ENCODE measurements around the gene MYH11.

Gene MYH11

DNA sequence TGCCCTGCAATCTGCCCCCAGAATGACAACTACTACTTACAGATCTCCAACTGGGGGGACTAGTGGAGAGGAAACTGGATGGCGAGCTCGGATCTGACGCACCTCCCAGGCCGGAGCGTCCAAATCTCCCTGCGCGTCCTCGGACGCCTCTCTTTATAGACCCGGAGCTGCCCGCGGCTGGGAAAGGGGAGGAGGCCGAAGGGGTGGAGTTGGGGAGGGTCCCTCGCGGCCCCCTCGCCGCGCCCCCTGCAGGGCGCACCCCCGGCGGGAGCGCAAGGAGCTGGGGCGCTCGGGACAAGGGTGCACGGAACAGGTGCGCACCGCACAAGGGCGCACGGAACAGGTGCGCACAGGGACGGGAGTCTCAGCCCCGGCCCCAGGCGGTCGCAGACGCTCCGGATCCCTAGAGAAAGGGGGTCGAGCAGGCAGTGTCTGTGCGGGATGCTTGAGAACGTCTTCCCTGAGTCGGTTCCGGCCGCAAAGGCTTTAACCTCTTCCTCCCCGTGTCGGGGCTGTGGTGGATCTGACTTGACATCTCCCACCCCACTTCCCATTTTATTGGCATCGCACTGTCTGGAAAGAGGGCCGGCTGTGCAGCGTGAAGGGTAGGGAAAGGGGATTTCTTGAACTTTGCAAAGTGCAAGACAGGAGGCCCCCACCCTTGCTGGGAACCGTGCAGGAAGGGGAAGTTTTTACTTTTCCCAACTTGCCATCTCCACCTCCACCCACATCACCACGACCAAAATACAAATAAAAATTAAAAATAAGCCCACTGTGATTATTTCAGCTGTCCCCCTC, at the start of gene MYH11:
TSS of gene MYH11 (minus strand) at position 128 of the 798 bp plus-strand sequence. CDS start 18,776 bp downstream, outside the sequence.
- Mint-ChIP-seq H3K4me3 (peak within 1 kb of the TSS; percentile 76 to 85 (median 79)), H3K36me3 (ENCODE audit: low read depth) (no peaks in the 10 kb centered on the region), H3K27ac (peak within 1 kb of the TSS in 1 of 3 experiments; percentile 60), H3K27me3 (ENCODE audit: low read depth) (peaks cover 67% of the 10 kb centered on the region), H3K4me1 (peaks cover 19% of the 10 kb centered on the region), H3K9me3 (no peaks in the 10 kb centered on the region)
- TF ChIP-seq, protein P1, sequence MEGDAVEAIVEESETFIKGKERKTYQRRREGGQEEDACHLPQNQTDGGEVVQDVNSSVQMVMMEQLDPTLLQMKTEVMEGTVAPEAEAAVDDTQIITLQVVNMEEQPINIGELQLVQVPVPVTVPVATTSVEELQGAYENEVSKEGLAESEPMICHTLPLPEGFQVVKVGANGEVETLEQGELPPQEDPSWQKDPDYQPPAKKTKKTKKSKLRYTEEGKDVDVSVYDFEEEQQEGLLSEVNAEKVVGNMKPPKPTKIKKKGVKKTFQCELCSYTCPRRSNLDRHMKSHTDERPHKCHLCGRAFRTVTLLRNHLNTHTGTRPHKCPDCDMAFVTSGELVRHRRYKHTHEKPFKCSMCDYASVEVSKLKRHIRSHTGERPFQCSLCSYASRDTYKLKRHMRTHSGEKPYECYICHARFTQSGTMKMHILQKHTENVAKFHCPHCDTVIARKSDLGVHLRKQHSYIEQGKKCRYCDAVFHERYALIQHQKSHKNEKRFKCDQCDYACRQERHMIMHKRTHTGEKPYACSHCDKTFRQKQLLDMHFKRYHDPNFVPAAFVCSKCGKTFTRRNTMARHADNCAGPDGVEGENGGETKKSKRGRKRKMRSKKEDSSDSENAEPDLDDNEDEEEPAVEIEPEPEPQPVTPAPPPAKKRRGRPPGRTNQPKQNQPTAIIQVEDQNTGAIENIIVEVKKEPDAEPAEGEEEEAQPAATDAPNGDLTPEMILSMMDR (IDR thresholded peaks at IDR 0.05; ENCODE audit: unreplicated experiment in 3 of 3): no peak

DNA sequence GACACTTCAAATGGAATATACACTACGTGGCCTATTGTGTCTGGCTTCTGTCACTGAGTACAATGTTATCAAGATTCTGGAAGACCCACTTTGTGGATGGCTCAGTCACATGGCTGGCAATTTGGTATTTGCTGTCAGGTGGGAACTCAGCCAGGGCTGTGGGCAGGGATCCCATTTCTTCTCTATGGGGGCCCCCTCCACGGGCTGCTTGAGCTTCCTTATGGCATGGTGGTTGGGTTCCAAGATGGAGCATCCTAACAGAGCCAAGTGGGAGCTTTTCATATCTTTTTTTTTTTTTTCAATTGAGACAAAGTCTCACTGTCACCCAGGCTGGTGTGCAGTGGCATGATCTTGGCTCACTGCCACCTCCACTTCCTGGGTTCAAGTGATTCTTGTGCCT, 49.6 kb upstream of the MYH11 start:
- Mint-ChIP-seq H3K27me3 (ENCODE audit: low read depth) (peaks cover 5% of the 10 kb centered on the region), H3K4me1 (no peaks in the 10 kb centered on the region), H3K9me3 (peaks cover 10% of the 10 kb centered on the region), H3K27ac (no peak overlapping the region), H3K4me3 (no peak overlapping the region), H3K36me3 (ENCODE audit: low read depth) (no peaks in the 10 kb centered on the region)
- TF ChIP-seq, protein P1 (IDR thresholded peaks at IDR 0.05; ENCODE audit: unreplicated experiment in 3 of 3): no peak

DNA sequence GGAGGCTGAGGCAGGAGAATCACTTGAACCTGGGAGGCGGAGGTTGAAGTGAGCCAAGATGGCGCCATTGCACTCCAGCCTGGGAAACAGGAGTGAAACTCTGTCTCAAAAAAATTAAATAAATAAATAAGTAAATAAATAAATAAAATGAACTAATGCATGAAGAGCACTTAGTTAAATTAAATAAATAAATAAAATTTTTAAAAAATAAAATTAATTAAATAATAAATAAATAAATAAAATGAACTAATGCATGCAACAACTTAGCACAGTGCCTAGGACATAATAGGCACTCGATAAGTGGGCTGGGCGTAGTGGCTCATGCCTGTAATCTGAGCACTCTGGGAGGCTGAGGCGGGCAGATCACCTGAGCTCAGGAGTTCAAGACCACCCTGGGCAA, 47.1 kb upstream of the MYH11 start:
- H3K9me3 Mint-ChIP-seq: peaks cover 10% of the 10 kb centered on the region
- no peaks in the 10 kb centered on the region for H3K4me1 Mint-ChIP-seq
- TF ChIP-seq, protein P1 (IDR thresholded peaks at IDR 0.05; ENCODE audit: unreplicated experiment in 3 of 3): no peak
- no peak overlapping the region for H3K4me3 Mint-ChIP-seq
- H3K36me3 Mint-ChIP-seq (ENCODE audit: low read depth): no peaks in the 10 kb centered on the region
- peaks cover 5% of the 10 kb centered on the region for H3K27me3 Mint-ChIP-seq (ENCODE audit: low read depth)
- no peak overlapping the region for H3K27ac Mint-ChIP-seq

DNA sequence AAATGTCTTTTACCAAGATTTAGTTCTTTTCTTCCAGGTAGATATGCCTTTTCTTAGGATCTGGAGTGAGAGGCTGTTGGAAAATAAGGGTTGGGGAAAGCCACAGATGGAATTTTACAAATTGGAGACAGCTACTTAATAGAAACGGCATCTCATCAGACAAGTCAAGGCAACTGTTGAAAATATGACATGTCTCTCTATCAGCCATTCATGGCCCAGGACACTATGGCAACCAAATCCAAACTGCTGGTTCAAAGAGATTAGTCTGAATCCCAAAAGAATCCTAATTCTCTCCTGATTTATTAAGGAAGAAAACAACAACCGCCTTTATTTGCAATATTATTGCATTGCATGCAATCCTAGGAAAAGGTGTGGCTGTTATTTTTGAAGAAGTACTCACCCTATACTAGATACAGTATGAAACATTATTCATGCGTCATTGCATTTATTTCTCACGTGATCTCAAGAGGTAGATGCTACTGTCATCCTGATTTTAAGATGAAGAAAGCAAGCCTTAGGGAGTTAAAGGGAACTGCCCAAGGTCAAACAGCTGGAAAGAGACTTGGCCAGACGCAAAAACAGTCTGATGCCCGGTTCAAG, 44.2 kb upstream of the MYH11 start:
- no peak overlapping the region for H3K27ac Mint-ChIP-seq
- H3K9me3 Mint-ChIP-seq: peaks cover 3% of the 10 kb centered on the region
- no peaks in the 10 kb centered on the region for H3K4me1 Mint-ChIP-seq
- H3K27me3 Mint-ChIP-seq (ENCODE audit: low read depth): peaks cover 10% of the 10 kb centered on the region
- no peaks in the 10 kb centered on the region for H3K36me3 Mint-ChIP-seq (ENCODE audit: low read depth)
- TF ChIP-seq, protein P1 (IDR thresholded peaks at IDR 0.05; ENCODE audit: unreplicated experiment in 3 of 3): no peak
- H3K4me3 Mint-ChIP-seq: no peak overlapping the region

DNA sequence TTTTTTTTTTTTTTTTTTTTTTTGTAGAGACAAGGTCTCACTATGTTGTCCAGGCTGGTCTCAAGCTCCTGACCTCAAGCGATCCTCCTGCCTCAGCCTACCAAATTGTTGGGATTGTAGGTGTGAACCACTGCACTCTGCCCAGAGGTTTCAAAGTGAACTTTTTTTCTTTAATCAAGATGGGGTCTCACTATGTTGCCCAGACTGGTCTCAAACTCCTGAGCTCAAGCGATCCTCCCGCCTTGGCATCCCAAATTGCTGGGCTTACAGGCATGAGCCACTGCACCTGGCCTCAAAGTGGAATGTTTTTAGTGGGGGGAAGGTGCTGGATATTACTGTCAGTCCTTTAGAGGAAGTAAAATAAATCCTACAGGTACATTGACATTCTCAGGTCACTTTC, 43.5 kb upstream of the MYH11 start:
- H3K4me3 Mint-ChIP-seq: no peak overlapping the region
- TF ChIP-seq, protein P1 (IDR thresholded peaks at IDR 0.05; ENCODE audit: unreplicated experiment in 3 of 3): no peak
- no peaks in the 10 kb centered on the region for H3K4me1 Mint-ChIP-seq
- H3K9me3 Mint-ChIP-seq: peaks cover 2% of the 10 kb centered on the region
- H3K27ac Mint-ChIP-seq: no peak overlapping the region
- H3K36me3 Mint-ChIP-seq (ENCODE audit: low read depth): no peaks in the 10 kb centered on the region
- H3K27me3 Mint-ChIP-seq (ENCODE audit: low read depth): peaks cover 10% of the 10 kb centered on the region
